ENCODE results near the gene TRIP4.
"Not testable (repeated sequence)": the region's sequence is repeated elsewhere in the genome, so short reads cannot be mapped to it uniquely, and the experiment has no call there.

The TRIP4 gene

DNA sequence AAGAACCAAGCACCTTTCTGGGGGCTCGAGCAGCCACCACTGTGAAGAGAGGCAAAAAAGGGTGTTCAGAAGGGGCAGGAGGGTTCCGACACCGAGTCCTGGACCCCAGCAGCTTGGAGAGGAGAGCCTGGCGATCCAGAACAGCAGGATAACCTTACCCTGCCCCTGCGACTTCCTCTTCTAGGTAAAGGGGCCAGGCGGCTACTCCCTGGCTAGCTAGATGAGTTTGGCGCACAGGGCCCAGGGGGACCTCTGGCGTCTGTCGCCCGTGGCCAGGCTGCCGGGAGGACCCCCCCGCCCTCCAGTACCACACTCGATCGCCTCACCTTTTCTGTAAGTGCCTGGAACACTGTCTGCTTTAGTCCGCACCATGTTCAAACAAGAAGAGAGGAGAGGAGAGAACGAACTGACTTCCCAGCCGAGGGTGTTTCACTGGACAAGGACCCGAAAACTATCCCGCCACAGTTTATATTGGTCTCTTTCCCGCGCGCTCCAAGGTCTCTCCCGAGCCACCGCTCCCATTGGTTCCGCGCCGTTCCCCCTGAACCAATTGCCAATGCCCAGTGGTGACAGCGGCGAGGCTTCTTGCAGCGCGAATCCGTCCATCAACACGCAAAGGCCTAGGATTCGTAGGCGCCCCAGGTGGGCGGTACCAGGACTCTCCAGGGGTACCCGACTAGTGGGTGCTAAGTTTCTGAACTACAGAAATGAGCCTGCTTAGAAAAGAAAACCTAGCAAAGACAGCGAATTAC is 6.5 kb upstream of the TRIP4 start, which contains the start of gene PCLAF:
Gene PCLAF, minus strand, starts transcription at position 442 of the 752 bp plus-strand sequence. Its CDS starts 70 bp downstream, at position 372.
- DNase-seq (ENCODE audit: low read depth in 2 of 2) = peak; percentile 86 to 92

- no peak for DNase-seq (ENCODE audit: low read depth in 2 of 2)
These were observed 3.9 kb upstream of the TRIP4 start for GRCh38 chr15:64383760-64384159.

- no peak for DNase-seq (ENCODE audit: low read depth in 2 of 2)
These were observed 1.3 kb upstream of the TRIP4 start for GRCh38 chr15:64386291-64386690.

- no peak for DNase-seq (ENCODE audit: low read depth in 2 of 2)
These were observed 1.4 kb downstream of the TRIP4 start for GRCh38 chr15:64389036-64389435.

DNA sequence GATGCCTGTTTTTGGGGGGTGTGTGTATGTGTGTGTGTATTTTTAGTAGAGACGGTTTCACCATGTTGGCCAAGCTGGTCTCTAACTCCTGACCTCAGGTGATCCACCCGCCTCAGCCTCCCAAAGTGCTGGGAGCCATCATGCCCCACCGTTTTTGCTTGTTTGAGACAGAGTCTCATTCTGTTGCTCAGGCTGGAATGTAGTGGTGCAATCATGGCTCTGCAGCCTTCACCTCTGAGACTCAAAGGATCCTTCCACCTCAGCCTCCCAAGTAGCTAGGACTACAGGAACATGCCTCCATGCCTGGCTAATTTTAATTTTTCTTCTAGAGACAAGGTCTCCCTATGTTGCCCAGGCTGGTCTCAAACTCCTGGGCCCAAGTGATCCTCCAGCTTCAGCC is 4.8 kb downstream of the TRIP4 start:
- DNase-seq (ENCODE audit: low read depth in 2 of 2) = not testable (repeated sequence)

DNA sequence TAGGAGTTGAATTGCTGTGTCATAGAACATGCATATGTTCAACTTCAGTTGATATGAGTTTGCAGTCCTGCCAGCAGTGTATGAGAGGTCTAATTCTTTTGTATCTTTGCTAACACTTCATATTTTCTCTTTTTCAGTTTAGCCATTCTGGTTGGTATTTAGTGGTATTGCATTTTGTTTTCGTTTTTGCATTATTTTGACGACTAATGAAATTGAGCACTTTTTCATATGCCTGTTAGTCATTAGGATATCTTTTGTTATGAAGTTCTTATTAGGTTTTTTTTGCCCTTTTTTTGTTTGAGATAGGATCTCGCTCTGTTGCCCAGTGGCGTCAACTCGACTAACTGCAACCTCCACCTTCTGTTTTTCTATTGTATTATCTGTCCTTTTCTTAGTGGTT is 9.2 kb downstream of the TRIP4 start:
- no peak for DNase-seq (ENCODE audit: low read depth in 2 of 2)

DNA sequence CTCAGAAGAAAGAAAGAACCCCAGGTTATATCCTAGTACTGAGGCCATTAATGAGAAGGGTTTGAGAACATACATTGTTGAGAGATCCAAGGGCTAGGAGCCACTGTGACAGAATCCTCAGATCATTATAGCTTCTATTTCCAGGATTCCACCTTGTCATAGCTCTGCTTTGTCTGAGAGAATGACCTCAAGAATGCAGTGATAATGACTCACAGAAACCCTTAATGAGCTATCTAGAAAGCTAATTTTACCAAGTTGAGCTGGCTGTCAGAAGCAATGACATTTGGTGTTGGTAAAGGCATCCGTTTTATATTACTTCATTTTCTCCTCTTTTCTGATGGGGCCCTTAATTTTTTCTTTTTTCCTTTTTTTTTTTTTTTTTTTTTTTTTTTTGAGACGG is 10.9 kb downstream of the TRIP4 start:
- no peak for DNase-seq (ENCODE audit: low read depth in 2 of 2)

DNA sequence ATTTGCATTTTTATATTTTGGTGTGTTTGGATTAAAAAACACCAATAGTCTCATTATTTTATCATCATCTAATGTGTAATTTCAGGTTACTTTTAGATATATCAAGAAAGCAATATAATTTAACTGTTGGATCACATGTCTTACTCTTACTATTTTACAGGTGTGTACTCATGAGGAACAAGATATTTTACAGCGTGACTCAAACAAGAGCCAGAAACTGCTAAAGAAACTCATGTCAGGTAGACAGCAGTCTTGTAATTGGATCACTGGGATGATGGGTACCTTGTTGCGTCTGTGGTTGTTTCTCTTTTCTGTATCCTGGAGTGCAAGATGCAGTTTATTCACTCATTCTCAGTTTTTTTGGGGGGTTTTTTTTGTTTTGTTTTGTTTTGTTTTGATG is 12.9 kb downstream of the TRIP4 start:
- no peak for DNase-seq (ENCODE audit: low read depth in 2 of 2)

DNA sequence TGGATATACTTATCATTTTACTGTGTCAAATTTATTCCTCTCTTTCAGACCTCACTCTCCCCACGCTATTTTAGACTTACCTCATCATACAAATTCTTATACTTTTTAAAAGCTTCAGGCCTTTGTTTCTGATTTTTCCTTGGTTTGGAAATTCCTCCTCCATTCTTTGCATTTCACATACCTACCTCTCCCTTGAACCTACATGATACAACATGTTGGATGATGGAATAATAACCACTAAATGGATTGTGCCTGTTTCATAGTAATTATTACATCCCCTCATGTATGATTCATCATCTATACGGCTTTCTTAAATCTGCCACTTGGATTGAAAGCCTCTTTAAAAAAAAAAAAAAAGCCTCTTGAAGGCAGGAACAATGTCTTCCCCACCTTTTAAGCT is 24.6 kb downstream of the TRIP4 start:
- no peak for DNase-seq (ENCODE audit: low read depth in 2 of 2)

- no peak for DNase-seq (ENCODE audit: low read depth in 2 of 2)
These were observed 35.1 kb downstream of the TRIP4 start for GRCh38 chr15:64422697-64423096.

DNA sequence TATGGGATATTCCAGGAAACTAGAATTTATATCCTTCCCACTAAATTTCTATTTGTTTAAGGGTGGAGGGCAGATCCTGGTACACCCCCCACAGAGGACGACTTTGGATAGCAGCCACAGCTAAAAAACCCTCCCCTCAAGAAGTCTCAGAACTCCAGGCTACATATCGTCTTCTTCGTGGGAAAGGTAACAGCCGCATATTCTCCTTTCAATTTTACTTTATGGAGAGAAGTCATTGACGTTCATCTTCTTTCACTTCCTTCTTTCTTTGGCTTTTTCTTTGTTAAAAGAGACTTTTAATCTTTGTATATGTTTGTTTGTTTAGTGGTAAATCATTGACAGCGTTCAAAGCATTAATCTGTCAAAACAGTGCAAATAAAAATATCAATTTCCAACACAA is 36.3 kb downstream of the TRIP4 start:
- DNase-seq (ENCODE audit: low read depth in 2 of 2) = no peak

- no peak for DNase-seq (ENCODE audit: low read depth in 2 of 2)
These were observed 37.6 kb downstream of the TRIP4 start for GRCh38 chr15:64425221-64425620.

- DNase-seq (ENCODE audit: low read depth in 2 of 2) = no peak
These were observed 39.3 kb downstream of the TRIP4 start for GRCh38 chr15:64426845-64427465.

- DNase-seq (ENCODE audit: low read depth in 2 of 2) = no peak
These were observed 41.8 kb downstream of the TRIP4 start for GRCh38 chr15:64429448-64429847.

DNA sequence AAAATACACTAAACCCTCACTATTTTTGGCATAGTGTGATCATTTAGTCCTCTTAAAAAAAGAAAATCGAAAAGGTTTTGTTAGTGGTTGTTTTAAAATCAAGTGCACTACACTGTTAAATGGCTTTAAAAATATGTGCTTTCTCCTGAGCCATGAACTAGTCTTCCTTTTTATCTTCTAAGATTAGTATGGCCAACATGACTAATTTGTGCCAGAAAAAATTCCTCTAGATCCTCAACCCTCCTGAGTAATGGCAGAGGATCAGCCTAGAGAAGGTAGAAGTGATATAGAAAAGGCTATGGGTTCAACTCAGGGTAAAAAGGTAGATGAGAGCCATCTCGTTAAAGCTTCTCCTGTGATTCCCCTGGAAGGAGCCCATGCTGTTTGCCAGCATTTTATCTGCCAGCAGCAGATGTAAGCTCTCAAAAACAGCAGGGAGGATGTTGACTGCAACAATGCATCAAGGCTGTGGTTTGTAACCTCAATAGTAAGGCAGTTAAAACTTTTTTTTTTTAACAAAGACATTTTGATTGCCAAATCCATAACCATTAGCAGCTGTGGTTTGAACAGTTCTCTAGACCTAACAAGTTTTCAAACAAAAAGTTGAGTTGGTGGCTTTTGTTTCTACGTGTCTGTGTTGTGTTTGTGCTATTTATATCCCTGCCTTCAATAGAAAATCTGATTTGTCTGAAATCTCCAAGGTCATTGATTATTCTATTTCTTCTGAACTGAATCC is 42.5 kb downstream of the TRIP4 start:
- DNase-seq (ENCODE audit: low read depth in 2 of 2) = no peak

DNA sequence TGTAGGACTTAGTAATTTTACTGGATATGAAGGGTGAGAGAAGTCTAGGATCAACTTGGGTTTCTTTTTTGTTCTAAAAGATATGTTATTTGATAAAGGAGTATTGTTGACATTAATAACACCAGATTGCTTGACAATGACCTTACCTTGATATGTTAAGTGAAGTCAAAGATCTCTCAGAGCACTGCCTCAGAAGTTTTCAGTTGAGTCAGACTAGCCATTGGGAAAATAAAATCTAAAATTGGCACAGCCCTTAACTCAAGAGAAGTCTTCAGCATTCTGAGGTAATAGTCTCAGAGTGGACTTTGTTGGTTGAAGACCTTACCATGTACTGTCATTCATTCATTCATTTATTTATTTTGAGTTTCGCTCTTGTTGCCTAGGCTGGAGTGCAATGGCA is 50.3 kb downstream of the TRIP4 start:
- DNase-seq (ENCODE audit: low read depth in 2 of 2) = no peak

GRCh38 chr15:64438653-64439447 is 51.2 kb downstream of the TRIP4 start:
- DNase-seq (ENCODE audit: low read depth in 2 of 2) = no peak

DNA sequence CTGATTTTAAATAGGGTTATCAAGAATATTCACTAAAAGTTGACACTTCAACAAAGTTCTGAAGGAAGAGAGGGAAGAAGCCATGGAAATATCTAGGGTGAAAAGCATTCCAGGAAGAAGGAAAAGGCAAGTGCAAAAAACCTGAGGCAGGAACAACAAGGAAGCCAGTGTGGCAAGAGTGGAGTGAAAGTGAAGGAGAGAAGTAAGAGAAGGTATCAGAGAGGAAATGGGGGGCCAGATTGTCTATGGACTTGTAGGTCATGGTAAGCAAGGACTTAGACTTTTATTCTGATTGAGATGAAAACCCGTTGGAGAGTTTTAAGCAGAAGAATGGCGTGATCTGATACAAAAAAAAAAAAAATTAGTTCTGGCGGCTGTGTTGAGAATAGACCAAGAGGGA is 54.2 kb downstream of the TRIP4 start:
- no peak for DNase-seq (ENCODE audit: low read depth in 2 of 2)

DNA sequence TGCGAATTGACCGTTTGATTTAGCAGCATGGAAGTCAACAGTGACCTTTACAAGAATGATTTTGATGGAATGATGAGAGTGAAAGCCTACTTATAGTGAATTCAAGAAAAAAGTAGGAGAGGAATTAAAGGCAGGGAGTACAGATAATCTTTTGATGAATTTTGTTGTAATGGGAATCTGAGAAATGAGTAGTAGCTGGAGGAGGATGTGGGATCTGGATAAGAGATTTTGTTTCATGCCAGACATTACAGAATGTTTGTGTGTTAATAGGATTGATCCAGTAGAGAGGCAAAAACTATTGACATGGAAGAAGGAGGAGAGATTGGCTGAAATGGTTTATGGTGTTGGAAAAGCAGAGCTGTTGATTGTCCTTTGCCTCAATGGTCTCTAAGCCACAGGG is 55.4 kb downstream of the TRIP4 start:
- DNase-seq (ENCODE audit: low read depth in 2 of 2) = no peak

DNA sequence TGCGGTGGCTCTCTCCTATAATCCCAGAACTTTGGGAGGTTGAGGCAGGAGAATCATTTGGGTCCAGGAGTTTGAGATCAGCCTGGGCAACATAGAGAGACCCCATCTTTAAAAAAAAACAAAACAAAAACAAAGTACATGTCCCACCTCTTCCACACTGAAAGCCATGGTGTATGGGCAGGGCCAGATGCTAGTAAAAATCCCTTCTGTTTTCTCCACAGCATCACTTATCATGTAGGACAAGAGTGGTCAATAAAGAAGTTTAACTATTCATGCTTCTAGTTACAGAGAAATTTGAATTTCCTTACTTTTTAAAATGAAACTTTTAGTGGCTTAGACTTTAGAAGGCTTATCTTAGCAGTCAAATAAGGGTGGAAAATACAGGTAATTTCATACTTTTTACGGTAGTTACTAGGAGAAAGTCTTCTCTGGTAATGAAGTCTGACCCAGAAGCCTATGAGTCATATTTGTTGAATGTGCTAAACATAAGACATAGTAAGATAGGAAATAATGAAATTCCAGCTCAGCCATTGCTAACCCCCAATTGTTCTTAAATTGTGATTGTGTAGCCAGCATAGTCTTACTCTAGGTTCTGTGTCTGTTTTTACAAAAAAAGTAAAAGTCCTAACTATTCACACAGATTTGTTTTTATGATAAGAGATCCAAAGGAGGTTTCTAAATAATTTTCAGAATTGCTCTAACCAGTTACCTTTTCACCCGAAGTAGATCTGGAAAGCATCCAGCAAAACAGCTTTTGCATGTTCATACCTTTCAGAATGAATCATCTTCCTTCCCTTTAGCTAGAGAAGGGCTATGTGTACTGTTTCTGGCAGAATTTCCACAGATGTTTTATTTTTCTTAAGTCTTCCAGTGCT is 56.3 kb downstream of the TRIP4 start:
- no peak for DNase-seq (ENCODE audit: low read depth in 2 of 2)

DNA sequence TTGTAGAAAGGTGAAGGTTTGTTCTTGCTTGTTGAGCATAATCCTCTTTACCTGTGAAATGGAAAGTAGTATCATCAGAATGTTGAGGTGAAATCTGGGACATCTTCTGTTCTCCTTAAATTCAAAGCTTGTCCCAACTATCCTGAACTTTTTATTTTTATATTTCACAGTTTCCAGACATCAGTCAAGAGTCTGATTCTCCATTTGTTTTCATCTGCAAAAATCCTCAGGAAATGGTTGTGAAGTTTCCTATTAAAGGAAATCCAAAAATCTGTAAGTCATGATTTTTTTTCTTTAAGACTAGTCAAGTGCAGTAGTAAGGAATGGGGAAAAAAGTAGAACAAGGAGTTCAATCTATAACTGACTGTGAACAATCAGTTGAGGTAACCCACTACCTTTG is 57.2 kb downstream of the TRIP4 start:
- no peak for DNase-seq (ENCODE audit: low read depth in 2 of 2)

All from activated CD4-positive, alpha-beta T cell treated with anti-CD3 and anti-CD28 coated beads for 24 hours (primary cell).